ENCODE measurements around the gene PRKAR1B. TPM values are rescaled to one million over a fixed set of nuclear protein-coding genes. Genes with fewer than 3 reads are reported as not detected.

Gene PRKAR1B
- total RNA-seq, 4 donors from 2014 or later, result 7.3 to 15.6 (median 12.3) TPM

DNA sequence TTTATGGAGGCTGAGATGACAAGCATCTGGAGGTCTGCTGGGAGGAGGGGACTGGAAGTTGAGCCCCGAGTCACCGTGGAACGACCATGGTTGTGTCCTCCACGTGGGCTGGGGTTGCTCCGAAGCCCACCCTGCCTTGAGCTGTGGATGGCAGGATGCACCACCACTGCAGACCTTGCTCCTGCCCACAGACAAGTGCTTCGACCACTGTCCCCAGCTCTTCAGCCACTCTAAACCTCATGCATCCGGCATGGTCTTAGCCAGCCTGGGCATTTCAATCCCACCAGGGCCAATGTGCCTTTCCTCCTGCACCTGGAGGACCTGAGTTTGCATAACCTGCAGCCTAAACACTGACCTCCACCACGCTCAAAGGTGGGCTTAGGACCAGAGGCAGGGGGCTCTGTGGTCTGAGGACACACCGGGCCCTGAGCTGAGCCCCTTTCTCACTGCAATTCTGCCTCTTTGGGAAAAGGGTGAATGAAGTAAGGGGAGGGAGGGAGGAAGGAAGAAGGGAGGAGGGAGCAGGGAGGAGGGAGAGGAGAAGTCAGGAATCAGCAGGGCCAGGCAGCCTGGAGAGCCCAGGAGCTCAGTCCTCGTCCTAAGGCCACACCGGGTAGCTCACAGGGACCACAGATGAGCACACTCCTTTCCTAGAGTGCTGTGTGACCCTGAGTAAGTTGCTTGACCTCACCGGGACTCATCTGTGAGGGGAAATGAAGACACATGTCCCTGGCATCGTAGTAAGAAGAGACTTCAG lies 45.4 kb downstream of the PRKAR1B start:
- Histone ChIP-seq H3K27ac (no peak overlapping the region), H3K4me3 (replicated peaks in 1 of 3) (no peak overlapping the region), H3K36me3 (no peaks in the 10 kb centered on the region), H3K27me3 (no peaks in the 10 kb centered on the region), H3K9me3 (no peaks in the 10 kb centered on the region), H3K4me1 (no peaks in the 10 kb centered on the region)
- 96% methylated on average over 13 of the region's 13 CpGs for WGBS, 2 donors
- TF ChIP-seq POLR2A (IDR thresholded peaks at IDR 0.05), result no peak
- TF ChIP-seq, protein P1, sequence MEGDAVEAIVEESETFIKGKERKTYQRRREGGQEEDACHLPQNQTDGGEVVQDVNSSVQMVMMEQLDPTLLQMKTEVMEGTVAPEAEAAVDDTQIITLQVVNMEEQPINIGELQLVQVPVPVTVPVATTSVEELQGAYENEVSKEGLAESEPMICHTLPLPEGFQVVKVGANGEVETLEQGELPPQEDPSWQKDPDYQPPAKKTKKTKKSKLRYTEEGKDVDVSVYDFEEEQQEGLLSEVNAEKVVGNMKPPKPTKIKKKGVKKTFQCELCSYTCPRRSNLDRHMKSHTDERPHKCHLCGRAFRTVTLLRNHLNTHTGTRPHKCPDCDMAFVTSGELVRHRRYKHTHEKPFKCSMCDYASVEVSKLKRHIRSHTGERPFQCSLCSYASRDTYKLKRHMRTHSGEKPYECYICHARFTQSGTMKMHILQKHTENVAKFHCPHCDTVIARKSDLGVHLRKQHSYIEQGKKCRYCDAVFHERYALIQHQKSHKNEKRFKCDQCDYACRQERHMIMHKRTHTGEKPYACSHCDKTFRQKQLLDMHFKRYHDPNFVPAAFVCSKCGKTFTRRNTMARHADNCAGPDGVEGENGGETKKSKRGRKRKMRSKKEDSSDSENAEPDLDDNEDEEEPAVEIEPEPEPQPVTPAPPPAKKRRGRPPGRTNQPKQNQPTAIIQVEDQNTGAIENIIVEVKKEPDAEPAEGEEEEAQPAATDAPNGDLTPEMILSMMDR (IDR thresholded peaks at IDR 0.05), result no peak
- intact Hi-C loops (cut with DNase I), result no loop called here
- DNase-seq, result no peak

DNA sequence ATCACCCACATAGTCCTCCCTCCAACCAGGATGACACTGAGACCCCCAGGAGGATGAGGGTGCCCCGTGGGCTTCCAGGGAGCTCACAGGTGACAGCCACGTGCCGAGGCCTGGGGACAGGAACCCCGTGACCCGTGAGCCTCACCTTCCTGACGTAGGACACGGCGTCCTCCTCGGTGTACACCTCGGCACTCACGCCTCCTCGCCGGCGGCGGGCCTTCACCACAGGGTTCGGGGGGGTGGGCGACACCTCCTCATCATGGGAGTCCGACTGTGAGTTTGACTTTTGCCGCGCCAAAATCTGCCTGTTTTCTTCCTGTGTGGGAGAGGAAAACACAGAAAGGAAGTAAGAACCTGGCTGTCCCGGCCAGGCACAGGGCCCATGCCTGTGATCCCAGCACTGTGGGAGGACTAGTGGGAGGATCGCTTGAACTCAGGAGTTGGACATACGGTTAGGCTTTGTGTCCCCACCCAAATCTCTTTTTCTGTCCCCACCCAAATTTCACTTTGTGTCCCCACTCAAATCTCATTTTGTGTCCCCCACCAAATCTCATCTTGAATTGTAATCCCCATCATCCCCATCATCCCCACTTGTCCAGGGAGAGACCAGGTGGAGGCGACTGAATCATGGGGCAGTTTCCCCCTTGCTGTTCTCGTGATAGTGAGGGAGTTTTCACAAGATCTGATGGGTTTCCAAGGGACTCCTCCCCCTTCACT lies 46.5 kb downstream of the PRKAR1B start:
- WGBS, 2 donors, result 93 to 95% methylated on average over 10 to 25 of the region's 25 CpGs
- TF ChIP-seq, protein P1 (IDR thresholded peaks at IDR 0.05), result no peak
- TF ChIP-seq POLR2A (IDR thresholded peaks at IDR 0.05), result no peak
- no peak overlapping the region for H3K27ac ChIP-seq
- H3K36me3 ChIP-seq, result no peaks in the 10 kb centered on the region
- intact Hi-C loops (cut with DNase I), result no loop called here
- no peak for DNase-seq
- H3K27me3 ChIP-seq, result no peaks in the 10 kb centered on the region
- no peaks in the 10 kb centered on the region for H3K9me3 ChIP-seq
- H3K4me1 ChIP-seq, result no peaks in the 10 kb centered on the region
- no peak overlapping the region for H3K4me3 ChIP-seq (replicated peaks in 1 of 3)

DNA sequence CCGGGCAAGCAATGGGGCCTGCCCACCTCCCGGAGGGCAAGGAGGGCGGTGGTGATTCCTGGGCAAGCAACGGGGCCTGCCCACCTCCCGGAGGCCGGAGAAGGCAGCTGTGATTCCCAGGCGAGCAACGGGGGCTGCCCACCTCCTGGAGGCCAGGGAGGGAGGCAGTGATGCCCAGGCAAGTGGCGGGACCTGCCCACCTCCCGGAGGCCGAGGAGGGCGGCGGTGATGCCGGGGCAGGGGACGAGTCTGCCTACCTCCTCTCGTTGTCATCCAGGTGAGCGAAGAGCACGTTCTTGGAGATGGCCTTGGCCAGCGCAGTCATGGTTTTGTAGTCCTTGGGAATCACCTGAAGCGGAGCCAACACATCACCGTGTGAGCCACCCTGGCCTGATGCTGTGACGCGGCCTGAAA lies 50.1 kb downstream of the PRKAR1B start:
- WGBS, 2 donors, result 95% methylated on average over 11 to 15 of the region's 23 CpGs
- no peaks in the 10 kb centered on the region for H3K4me1 ChIP-seq
- no peak overlapping the region for H3K4me3 ChIP-seq (replicated peaks in 1 of 3)
- no peak overlapping the region for H3K27ac ChIP-seq
- no peaks in the 10 kb centered on the region for H3K36me3 ChIP-seq
- H3K9me3 ChIP-seq, result no peaks in the 10 kb centered on the region
- no peaks in the 10 kb centered on the region for H3K27me3 ChIP-seq
- DNase-seq, result no peak
- intact Hi-C loops (cut with DNase I), result no loop called here
- TF ChIP-seq POLR2A (IDR thresholded peaks at IDR 0.05), result no peak
- TF ChIP-seq, protein P1 (IDR thresholded peaks at IDR 0.05), result no peak

DNA sequence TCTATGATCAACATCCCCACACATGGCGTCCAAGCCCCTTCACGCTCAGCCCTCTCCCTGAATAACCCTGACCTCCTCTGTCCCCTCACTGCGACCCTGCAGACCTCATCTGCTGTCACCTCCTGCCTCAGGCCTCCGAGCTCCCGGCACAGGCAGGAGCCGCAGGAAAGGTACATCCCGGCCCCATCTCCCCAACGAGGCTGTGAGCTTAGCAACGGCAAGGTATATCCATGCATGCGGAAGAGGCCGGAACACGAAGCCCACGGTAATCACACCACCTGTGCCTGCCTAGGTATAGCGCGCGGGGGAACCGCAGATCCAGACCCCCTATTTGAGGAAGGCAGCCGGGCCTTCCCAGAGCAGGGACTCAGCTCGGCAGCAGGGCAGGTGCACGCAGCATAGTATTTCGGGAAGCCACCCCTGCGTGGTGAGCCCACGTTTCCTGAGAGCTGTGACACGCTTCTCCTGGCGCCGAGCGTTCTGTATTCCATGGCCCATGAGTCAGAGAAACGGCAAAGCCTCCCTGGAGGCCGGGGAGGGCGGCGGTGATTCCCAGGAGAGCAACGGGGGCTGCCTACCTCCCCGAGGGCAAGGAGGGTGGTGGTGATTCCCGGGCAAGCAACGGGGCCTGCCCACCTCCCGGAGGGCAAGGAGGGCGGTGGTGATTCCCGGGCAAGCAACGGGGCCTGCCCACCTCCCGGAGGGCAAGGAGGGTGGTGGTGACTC lies 50.7 kb downstream of the PRKAR1B start:
- DNase-seq, result no peak
- Histone ChIP-seq H3K27me3 (no peaks in the 10 kb centered on the region), H3K36me3 (no peaks in the 10 kb centered on the region), H3K9me3 (no peaks in the 10 kb centered on the region), H3K4me3 (replicated peaks in 1 of 3) (no peak overlapping the region), H3K27ac (no peak overlapping the region), H3K4me1 (no peaks in the 10 kb centered on the region)
- 95 to 96% methylated on average over 32 to 33 of the region's 40 CpGs for WGBS, 2 donors
- TF ChIP-seq POLR2A (IDR thresholded peaks at IDR 0.05), result no peak
- TF ChIP-seq, protein P1 (IDR thresholded peaks at IDR 0.05), result no peak
- intact Hi-C loops (cut with DNase I), result no loop called here

All from thyroid gland (tissue), 4 donors.